EH (cell line): ENCODE data around the gene MARCO.

Source experiments
- DNase-seq: peaks from one replicate; pipeline ENCODE4 v3.0.0-alpha.2; 2015; ENCODE audit warnings: low read depth

Gene MARCO

GRCh38 chr2:119040730-119041129 lies 98.7 kb downstream of the MARCO start:
- no peak for DNase-seq
